ENCODE results near the gene TWIST2. TPM values are rescaled to one million over a fixed set of nuclear protein-coding genes. Genes with fewer than 3 reads are reported as not detected.

The TWIST2 gene
- total RNA-seq, 2 donors from 2014 or later = 6.2 to 26.1 TPM

- TF ChIP-seq CTCF (IDR thresholded peaks at IDR 0.05) = no peak
- Histone ChIP-seq H3K4me1 (peaks cover 0 to 24% of the 10 kb centered on the region in 2 donors), H3K9me3 (no peaks in the 10 kb centered on the region), H3K36me3 (no peaks in the 10 kb centered on the region), H3K27ac (no peak overlapping the region), H3K4me3 (no peak overlapping the region), H3K27me3 (no peaks in the 10 kb centered on the region)
- DNase-seq (ENCODE audit: low spot score) = no peak
Observed at GRCh38 chr2:238893349-238894000, 45.6 kb downstream of the TWIST2 start.

DNA sequence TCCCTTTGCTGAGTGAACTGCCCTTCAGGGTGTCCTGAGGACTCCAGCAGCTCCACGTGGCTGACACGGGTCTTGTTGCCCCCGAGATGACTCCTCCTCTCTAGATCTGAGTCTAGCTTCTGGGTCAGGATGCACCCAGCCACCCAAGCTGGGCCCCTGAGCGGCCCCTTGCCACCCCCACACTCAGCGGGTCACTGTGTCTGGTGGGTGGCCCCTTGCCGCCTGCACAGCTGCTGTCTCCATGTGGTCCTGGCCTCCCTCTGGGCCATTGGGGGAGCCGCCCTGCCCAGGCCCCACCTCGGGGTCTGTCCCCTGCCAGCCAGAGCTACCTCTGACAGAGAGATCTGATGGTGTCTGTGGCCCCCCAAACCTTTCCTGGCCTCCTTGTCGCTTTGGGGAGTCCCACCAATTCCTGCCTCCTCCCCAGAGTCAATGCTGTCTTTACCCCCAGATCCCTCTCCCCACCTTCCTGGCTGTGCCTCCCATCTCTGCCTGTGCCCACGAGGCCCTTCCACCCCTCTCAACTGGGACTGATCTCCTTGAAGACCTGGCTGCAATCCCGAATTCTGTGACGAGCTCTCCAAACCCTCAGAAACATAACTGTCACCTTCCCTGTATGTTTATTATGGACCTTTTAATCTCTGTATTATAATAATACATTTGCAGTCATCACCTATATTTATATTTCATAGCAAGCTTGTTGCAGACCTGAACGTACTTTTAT lies 46.5 kb downstream of the TWIST2 start:
- DNase-seq (ENCODE audit: low spot score) = no peak
- no peak overlapping the region for H3K27ac ChIP-seq
- no peak overlapping the region for H3K4me3 ChIP-seq
- peaks cover 0 to 24% of the 10 kb centered on the region in 2 donors for H3K4me1 ChIP-seq
- H3K36me3 ChIP-seq = no peaks in the 10 kb centered on the region
- no peak for TF ChIP-seq CTCF (IDR thresholded peaks at IDR 0.05)
- H3K9me3 ChIP-seq = no peaks in the 10 kb centered on the region
- H3K27me3 ChIP-seq = no peaks in the 10 kb centered on the region

GRCh38 chr2:238894950-238895298 lies 47.0 kb downstream of the TWIST2 start:
- Histone ChIP-seq H3K36me3 (no peaks in the 10 kb centered on the region), H3K4me3 (no peak overlapping the region), H3K27me3 (no peaks in the 10 kb centered on the region), H3K27ac (peak overlapping the region in 1 of 2 donors; percentile 64), H3K9me3 (no peaks in the 10 kb centered on the region), H3K4me1 (peaks cover 0 to 24% of the 10 kb centered on the region in 2 donors)
- no peak for DNase-seq (ENCODE audit: low spot score)
- TF ChIP-seq CTCF (IDR thresholded peaks at IDR 0.05) = no peak

GRCh38 chr2:238895361-238895882 lies 47.5 kb downstream of the TWIST2 start:
- no peak for DNase-seq (ENCODE audit: low spot score)
- peak overlapping the region; percentile 31 to 64 for H3K27ac ChIP-seq
- H3K36me3 ChIP-seq = no peaks in the 10 kb centered on the region
- peaks cover 0 to 24% of the 10 kb centered on the region in 2 donors for H3K4me1 ChIP-seq
- H3K9me3 ChIP-seq = no peaks in the 10 kb centered on the region
- no peak overlapping the region for H3K4me3 ChIP-seq
- H3K27me3 ChIP-seq = no peaks in the 10 kb centered on the region
- no peak for TF ChIP-seq CTCF (IDR thresholded peaks at IDR 0.05)

- Histone ChIP-seq H3K4me3 (no peak overlapping the region), H3K27me3 (no peaks in the 10 kb centered on the region), H3K36me3 (no peaks in the 10 kb centered on the region), H3K4me1 (peaks cover 0 to 24% of the 10 kb centered on the region in 2 donors), H3K9me3 (no peaks in the 10 kb centered on the region), H3K27ac (peak overlapping the region; percentile 51 to 64)
- no peak for TF ChIP-seq CTCF (IDR thresholded peaks at IDR 0.05)
- DNase-seq (ENCODE audit: low spot score) = peak; percentile 90
Observed at GRCh38 chr2:238895891-238896600, 48.2 kb downstream of the TWIST2 start.

Data from right atrium auricular region (tissue), 2 donors.